ENCODE data around the gene INTS15.
"Not testable (repeated sequence)": the region's sequence is repeated elsewhere in the genome, so short reads cannot be mapped to it uniquely, and the experiment has no call there.

Gene INTS15

GRCh38 chr7:6630007-6630849, 40.4 kb downstream of the INTS15 start:
- Histone ChIP-seq H3K23ac (ENCODE audit: low read depth, low read length, poor library complexity) (peak overlapping the region; percentile 3), H4K8ac (ENCODE audit: low read depth, low read length) (peak overlapping the region; percentile 65), H4K91ac (ENCODE audit: low read depth, low read length, poor library complexity) (no peak overlapping the region), H3K79me1 (ENCODE audit: low read depth, low read length) (no peaks in the 10 kb centered on the region), H3K4me3 (ENCODE audit: low read length in 2 of 2) (peak overlapping the region in 1 of 2 donors; percentile 2), H3K18ac (ENCODE audit: low read length) (no peak overlapping the region), H3K9me3 (replicated peaks in 1 of 2; ENCODE audit: control insufficient read depth in 2 of 2, insufficient read depth in 1 of 2, low read depth in 1 of 2, low read length in 2 of 2) (no peaks in the 10 kb centered on the region), H2AFZ (ENCODE audit: low read length) (peak overlapping the region; percentile 56), H2BK120ac (ENCODE audit: low read depth, low read length) (no peak overlapping the region), H3K36me3 (replicated peaks in 1 of 2; ENCODE audit: control insufficient read depth in 2 of 2, insufficient read depth in 2 of 2, low read length in 2 of 2) (no peaks in the 10 kb centered on the region), H2BK5ac (ENCODE audit: low read length) (no peak overlapping the region), H3K14ac (ENCODE audit: low read length) (no peak overlapping the region), H3K27ac (replicated peaks; ENCODE audit: low read length) (no peak overlapping the region), H3K4ac (ENCODE audit: low read length) (no peak overlapping the region), H3K4me2 (ENCODE audit: insufficient read depth, low read length, poor library complexity, severe bottlenecking) (no peak overlapping the region), H3K4me1 (ENCODE audit: control insufficient read depth in 2 of 2, insufficient read depth in 1 of 2, low read depth in 1 of 2, low read length in 2 of 2) (no peaks in the 10 kb centered on the region), H2BK12ac (ENCODE audit: low read length) (no peak overlapping the region), H2AK5ac (ENCODE audit: low read depth, low read length) (no peak overlapping the region), H3K9ac (ENCODE audit: low read depth, low read length, poor library complexity) (peak overlapping the region; percentile 60), H2BK15ac (ENCODE audit: low read length) (no peak overlapping the region), H3K27me3 (ENCODE audit: control insufficient read depth in 3 of 3, insufficient read depth in 3 of 3, low read depth in 1 of 3, low read length in 3 of 3) (no peaks in the 10 kb centered on the region)
- no CpG with 5 or more reads among the region's 11 CpGs for WGBS, 2 donors (ENCODE audit: extremely low coverage in 2 of 2, insufficient read length in 2 of 2, insufficient replicate concordance in 1 of 2)
- no peak for DNase-seq (ENCODE audit: low spot score)

- no CpG with 5 or more reads among the region's 7 CpGs for WGBS, 2 donors (ENCODE audit: extremely low coverage in 2 of 2, insufficient read length in 2 of 2, insufficient replicate concordance in 1 of 2)
- H3K9ac ChIP-seq (ENCODE audit: low read depth, low read length, poor library complexity): no peak overlapping the region
- no peak for DNase-seq (ENCODE audit: low spot score)
- no peak overlapping the region for H3K14ac ChIP-seq (ENCODE audit: low read length)
- no peak overlapping the region for H2BK120ac ChIP-seq (ENCODE audit: low read depth, low read length)
- no peak overlapping the region for H4K91ac ChIP-seq (ENCODE audit: low read depth, low read length, poor library complexity)
- H2BK12ac ChIP-seq (ENCODE audit: low read length): no peak overlapping the region
- H2AK5ac ChIP-seq (ENCODE audit: low read depth, low read length): no peak overlapping the region
- no peak overlapping the region for H3K18ac ChIP-seq (ENCODE audit: low read length)
- no peak overlapping the region for H3K4ac ChIP-seq (ENCODE audit: low read length)
- no peak overlapping the region for H4K8ac ChIP-seq (ENCODE audit: low read depth, low read length)
- no peak overlapping the region for H2BK5ac ChIP-seq (ENCODE audit: low read length)
- H3K23ac ChIP-seq (ENCODE audit: low read depth, low read length, poor library complexity): no peak overlapping the region
- peaks cover 3% of the 10 kb centered on the region in 2 donors for H3K4me1 ChIP-seq (ENCODE audit: control insufficient read depth in 2 of 2, insufficient read depth in 1 of 2, low read depth in 1 of 2, low read length in 2 of 2)
- H3K9me3 ChIP-seq (replicated peaks in 1 of 2; ENCODE audit: control insufficient read depth in 2 of 2, insufficient read depth in 1 of 2, low read depth in 1 of 2, low read length in 2 of 2): no peaks in the 10 kb centered on the region
- H3K79me1 ChIP-seq (ENCODE audit: low read depth, low read length): no peaks in the 10 kb centered on the region
- no peak overlapping the region for H2BK15ac ChIP-seq (ENCODE audit: low read length)
- no peak overlapping the region for H2AFZ ChIP-seq (ENCODE audit: low read length)
- no peak overlapping the region for H3K27ac ChIP-seq (replicated peaks; ENCODE audit: low read length)
- H3K36me3 ChIP-seq (replicated peaks in 1 of 2; ENCODE audit: control insufficient read depth in 2 of 2, insufficient read depth in 2 of 2, low read length in 2 of 2): no peaks in the 10 kb centered on the region
- H3K27me3 ChIP-seq (ENCODE audit: control insufficient read depth in 3 of 3, insufficient read depth in 3 of 3, low read depth in 1 of 3, low read length in 3 of 3): no peaks in the 10 kb centered on the region
- H3K4me2 ChIP-seq (ENCODE audit: insufficient read depth, low read length, poor library complexity, severe bottlenecking): no peak overlapping the region
- no peak overlapping the region for H3K4me3 ChIP-seq (ENCODE audit: low read length in 2 of 2)
Measured at GRCh38 chr7:6631605-6632004, 41.8 kb downstream of the INTS15 start.

GRCh38 chr7:6634021-6634420, 44.2 kb downstream of the INTS15 start:
- no peak overlapping the region for H2BK12ac ChIP-seq (ENCODE audit: low read length)
- H3K9ac ChIP-seq (ENCODE audit: low read depth, low read length, poor library complexity): no peak overlapping the region
- DNase-seq (ENCODE audit: low spot score): no peak
- H3K36me3 ChIP-seq (replicated peaks in 1 of 2; ENCODE audit: control insufficient read depth in 2 of 2, insufficient read depth in 2 of 2, low read length in 2 of 2): peaks cover 0 to 7% of the 10 kb centered on the region in 2 donors
- H2AFZ ChIP-seq (ENCODE audit: low read length): no peak overlapping the region
- no peak overlapping the region for H3K4me2 ChIP-seq (ENCODE audit: insufficient read depth, low read length, poor library complexity, severe bottlenecking)
- no peak overlapping the region for H2BK15ac ChIP-seq (ENCODE audit: low read length)
- H4K91ac ChIP-seq (ENCODE audit: low read depth, low read length, poor library complexity): no peak overlapping the region
- no peak overlapping the region for H3K27ac ChIP-seq (replicated peaks; ENCODE audit: low read length)
- peaks cover 6 to 10% of the 10 kb centered on the region in 2 donors for H3K4me1 ChIP-seq (ENCODE audit: control insufficient read depth in 2 of 2, insufficient read depth in 1 of 2, low read depth in 1 of 2, low read length in 2 of 2)
- H2BK120ac ChIP-seq (ENCODE audit: low read depth, low read length): no peak overlapping the region
- no peak overlapping the region for H4K8ac ChIP-seq (ENCODE audit: low read depth, low read length)
- H3K18ac ChIP-seq (ENCODE audit: low read length): no peak overlapping the region
- H3K79me1 ChIP-seq (ENCODE audit: low read depth, low read length): peaks cover 11% of the 10 kb centered on the region
- H3K27me3 ChIP-seq (ENCODE audit: control insufficient read depth in 3 of 3, insufficient read depth in 3 of 3, low read depth in 1 of 3, low read length in 3 of 3): no peaks in the 10 kb centered on the region
- no peaks in the 10 kb centered on the region for H3K9me3 ChIP-seq (replicated peaks in 1 of 2; ENCODE audit: control insufficient read depth in 2 of 2, insufficient read depth in 1 of 2, low read depth in 1 of 2, low read length in 2 of 2)
- no peak overlapping the region for H3K23ac ChIP-seq (ENCODE audit: low read depth, low read length, poor library complexity)
- no peak overlapping the region for H3K14ac ChIP-seq (ENCODE audit: low read length)
- H2BK5ac ChIP-seq (ENCODE audit: low read length): no peak overlapping the region
- H3K4ac ChIP-seq (ENCODE audit: low read length): no peak overlapping the region
- no peak overlapping the region for H2AK5ac ChIP-seq (ENCODE audit: low read depth, low read length)
- H3K4me3 ChIP-seq (ENCODE audit: low read length in 2 of 2): no peak overlapping the region
- no CpG with 5 or more reads among the region's 8 CpGs for WGBS, 2 donors (ENCODE audit: extremely low coverage in 2 of 2, insufficient read length in 2 of 2, insufficient replicate concordance in 1 of 2)

DNA sequence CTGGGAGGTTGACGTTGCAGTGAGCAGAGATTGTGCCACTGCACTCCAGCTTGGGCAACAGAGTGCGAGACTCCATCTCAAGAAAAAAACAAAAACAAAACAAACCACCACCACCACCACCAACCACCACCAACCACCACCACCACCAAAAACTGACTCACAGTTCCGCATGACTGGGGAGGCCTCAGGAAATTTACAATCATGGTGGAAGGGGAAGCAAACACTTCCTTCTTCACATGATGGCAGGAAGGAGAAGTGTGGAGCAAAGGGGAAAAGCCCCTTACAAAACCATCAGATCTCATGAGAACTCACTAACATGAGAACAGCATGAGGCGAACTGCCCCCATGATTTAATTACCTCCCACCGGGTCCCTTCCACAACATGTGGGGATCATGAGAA, 45.1 kb downstream of the INTS15 start:
- H3K9ac ChIP-seq (ENCODE audit: low read depth, low read length, poor library complexity); H3K4me3 ChIP-seq (ENCODE audit: low read length in 2 of 2); H2BK15ac ChIP-seq (ENCODE audit: low read length); H3K27ac ChIP-seq (replicated peaks; ENCODE audit: low read length); DNase-seq (ENCODE audit: low spot score); H3K9me3 ChIP-seq (replicated peaks in 1 of 2; ENCODE audit: control insufficient read depth in 2 of 2, insufficient read depth in 1 of 2, low read depth in 1 of 2, low read length in 2 of 2); H4K8ac ChIP-seq (ENCODE audit: low read depth, low read length); H3K18ac ChIP-seq (ENCODE audit: low read length); H2BK5ac ChIP-seq (ENCODE audit: low read length); H2BK120ac ChIP-seq (ENCODE audit: low read depth, low read length); H3K4ac ChIP-seq (ENCODE audit: low read length); H2AK5ac ChIP-seq (ENCODE audit: low read depth, low read length); H4K91ac ChIP-seq (ENCODE audit: low read depth, low read length, poor library complexity); H3K27me3 ChIP-seq (ENCODE audit: control insufficient read depth in 3 of 3, insufficient read depth in 3 of 3, low read depth in 1 of 3, low read length in 3 of 3); H3K14ac ChIP-seq (ENCODE audit: low read length); H3K23ac ChIP-seq (ENCODE audit: low read depth, low read length, poor library complexity); H3K4me2 ChIP-seq (ENCODE audit: insufficient read depth, low read length, poor library complexity, severe bottlenecking); H2BK12ac ChIP-seq (ENCODE audit: low read length); H2AFZ ChIP-seq (ENCODE audit: low read length): not testable (repeated sequence)
- Histone ChIP-seq H3K79me1 (ENCODE audit: low read depth, low read length) (peaks cover 11% of the 10 kb centered on the region), H3K4me1 (ENCODE audit: control insufficient read depth in 2 of 2, insufficient read depth in 1 of 2, low read depth in 1 of 2, low read length in 2 of 2) (peaks cover 6 to 10% of the 10 kb centered on the region in 2 donors), H3K36me3 (replicated peaks in 1 of 2; ENCODE audit: control insufficient read depth in 2 of 2, insufficient read depth in 2 of 2, low read length in 2 of 2) (peaks cover 4 to 17% of the 10 kb centered on the region in 2 donors)
- WGBS, 2 donors (ENCODE audit: extremely low coverage in 2 of 2, insufficient read length in 2 of 2, insufficient replicate concordance in 1 of 2): no CpG with 5 or more reads among the region's 5 CpGs
